GM11168 (cell line): ENCODE measurements around the gene PSD2.

Experiments used
- in situ Hi-C: fragments of 300-500 bp; cut with MboI; formaldehyde crosslinking; loops from one replicate; pipeline ENCODE4 v1.12.0; 2022; ENCODE audit warnings: low sequenced_read_pairs; ENCODE audit not compliant: unreplicated experiment

The PSD2 gene

DNA sequence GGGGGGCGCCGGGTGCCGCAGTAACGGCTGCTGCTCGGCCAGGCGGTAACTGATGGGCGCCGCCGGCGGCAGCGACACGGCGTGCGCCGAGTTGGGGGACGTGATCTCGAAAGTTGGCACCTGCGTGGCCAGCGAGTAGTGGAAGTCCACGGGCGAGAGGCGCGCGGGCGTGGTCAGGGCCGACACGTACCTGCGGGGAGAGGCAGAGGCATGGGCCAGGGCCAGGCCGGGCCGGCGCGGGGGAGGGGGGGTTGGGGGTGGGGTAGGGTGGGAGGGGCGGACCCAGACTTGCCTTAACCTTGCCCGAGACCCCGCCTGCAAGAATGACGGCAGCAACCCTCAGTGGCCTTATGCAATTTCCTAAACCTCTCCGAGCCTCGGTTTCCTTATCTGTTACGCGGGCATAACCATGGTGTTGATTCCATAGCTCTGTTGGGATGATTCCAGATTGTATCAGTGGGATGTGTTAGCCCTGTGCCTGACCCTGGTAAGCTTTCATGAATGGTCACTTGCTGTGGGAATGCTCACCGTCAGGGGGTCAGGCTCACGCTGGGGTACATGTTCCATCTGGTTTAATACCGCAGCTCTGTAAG is 53.0 kb downstream of the PSD2 start:
- in situ Hi-C loops: no loop called here

DNA sequence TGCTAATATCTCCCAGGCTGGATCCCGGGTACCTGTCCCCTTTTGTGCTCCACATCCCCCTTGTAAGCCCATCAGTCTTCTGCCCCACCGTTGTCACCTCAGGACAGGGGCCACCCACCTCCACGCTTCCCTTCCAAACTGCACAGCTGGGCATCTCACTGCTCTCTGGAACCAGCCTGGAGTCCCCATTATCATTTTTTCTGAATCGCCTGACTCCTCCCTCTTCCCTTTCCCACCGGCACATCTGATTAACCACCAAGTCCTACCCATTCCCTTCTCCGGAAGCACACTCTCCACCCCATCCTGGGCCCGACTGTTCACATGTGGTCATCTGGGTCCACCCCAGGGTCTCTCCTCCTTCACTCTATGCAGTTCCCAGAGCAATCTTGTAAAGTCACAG is 53.9 kb downstream of the PSD2 start:
- in situ Hi-C loops: no loop called here

DNA sequence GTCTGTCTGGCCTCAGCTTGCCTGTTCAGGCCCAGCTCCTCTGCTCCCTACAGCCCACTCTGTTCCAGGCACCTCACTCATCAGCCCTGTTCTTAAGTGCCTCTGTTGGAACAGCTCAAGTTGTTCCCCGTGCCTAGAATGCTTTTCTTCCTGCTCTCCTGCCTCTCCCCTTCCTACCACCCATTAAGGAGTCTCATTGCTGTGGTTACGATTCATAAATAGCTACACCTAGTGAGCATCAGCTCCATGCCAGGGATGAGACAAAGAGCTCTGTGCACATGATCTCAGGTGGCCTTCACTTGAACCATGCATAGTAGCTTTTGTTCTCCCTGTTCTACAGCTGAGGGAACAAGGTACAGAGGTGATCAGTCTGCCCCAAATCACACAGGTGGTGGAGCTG is 54.3 kb downstream of the PSD2 start:
- in situ Hi-C loops: no loop called here

DNA sequence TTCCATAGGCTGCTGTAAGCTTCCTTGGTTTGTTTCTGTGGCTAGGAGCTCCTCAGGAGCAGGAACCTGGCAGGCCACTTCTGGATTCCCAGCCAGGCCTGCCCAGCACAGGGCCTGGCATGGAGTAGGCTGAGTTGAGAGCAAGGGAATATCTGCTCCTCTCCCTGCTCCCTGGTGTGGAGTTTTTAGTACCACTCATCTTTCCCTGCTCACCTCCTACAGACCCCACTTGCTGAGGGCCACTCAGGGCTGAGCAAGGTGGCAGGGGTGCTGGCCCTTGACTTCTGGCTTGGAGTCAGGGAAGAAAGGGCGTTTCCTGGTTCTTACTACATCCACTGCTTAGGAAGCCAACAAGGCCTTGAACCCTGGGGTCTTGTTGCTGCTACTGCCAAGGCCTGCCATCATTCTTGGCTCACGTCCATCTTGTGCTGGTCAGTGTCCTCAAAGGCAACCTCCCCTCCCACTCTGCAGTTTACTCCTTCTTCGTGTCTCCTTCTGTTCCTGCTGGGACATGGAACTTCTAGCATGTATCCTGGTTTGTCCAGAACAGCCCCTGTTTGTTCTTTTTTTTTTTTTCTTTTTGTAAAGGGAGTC is 54.9 kb downstream of the PSD2 start:
- in situ Hi-C loops: no loop called here

DNA sequence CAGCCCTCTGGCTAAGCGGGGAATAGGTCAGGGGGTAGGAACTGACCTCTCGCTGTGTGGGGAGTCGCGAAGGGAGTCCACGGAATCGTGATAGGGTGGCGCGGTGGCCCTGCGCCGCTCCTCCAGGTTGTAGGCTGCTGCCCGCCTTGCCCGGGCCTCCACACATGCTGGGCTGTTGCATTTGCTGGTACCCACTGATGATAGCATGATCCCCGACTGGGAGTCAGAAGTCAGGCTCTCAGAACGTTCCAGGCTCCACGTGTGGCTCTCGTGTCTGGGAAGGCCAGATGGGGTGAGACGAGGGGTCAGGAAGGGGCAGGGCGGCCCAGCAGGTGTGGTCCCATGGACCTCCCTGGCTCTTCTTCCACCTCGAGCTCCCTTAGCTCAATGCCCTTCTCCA is 56.0 kb downstream of the PSD2 start:
- in situ Hi-C loops: no loop called here

DNA sequence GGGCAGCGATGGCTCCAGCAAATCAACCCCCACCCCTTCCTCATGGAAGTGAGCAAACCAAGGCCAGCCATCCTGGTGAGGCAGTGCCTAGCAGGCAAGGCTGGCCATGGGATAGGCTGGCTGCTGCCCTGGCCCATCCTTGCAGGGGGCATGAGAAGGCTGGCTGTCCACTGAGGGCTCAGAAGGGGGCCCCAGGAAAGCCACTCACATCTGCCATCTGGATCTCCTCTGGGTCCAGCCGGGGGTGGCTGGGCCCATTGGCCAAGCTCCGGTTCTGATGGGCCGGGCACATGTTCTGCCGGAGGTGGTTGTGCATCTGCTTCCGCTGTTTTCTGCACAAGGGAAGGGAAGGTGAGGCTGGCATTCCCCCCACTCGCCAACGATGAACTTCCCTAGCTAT is 57.1 kb downstream of the PSD2 start:
- in situ Hi-C loops: no loop called here

GRCh38 chr5:139854029-139854605 is 58.5 kb downstream of the PSD2 start:
- in situ Hi-C loops: no loop called here

DNA sequence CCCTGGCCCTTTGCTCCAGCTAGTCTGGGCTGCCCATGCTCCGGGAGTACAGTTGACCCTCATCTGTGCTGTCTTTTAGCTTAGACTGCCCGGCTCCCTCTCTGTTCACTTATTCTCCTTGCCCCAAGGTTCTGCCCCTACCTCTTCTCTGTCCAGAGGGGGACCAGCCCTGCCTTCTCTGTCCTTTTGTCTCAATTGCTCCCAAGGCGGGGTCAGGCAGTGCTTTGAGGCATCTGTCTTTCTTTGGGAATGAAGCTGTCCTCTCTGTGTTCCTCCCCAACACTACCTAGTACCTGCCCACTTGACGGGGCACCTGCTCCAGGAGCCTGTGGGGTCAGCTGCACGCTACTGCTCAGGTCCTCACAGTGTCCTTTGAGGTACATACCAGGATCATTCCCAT is 59.3 kb downstream of the PSD2 start:
- in situ Hi-C loops: no loop called here

- in situ Hi-C loops: no loop called here
Observed at GRCh38 chr5:139855451-139855850, 59.8 kb downstream of the PSD2 start.

DNA sequence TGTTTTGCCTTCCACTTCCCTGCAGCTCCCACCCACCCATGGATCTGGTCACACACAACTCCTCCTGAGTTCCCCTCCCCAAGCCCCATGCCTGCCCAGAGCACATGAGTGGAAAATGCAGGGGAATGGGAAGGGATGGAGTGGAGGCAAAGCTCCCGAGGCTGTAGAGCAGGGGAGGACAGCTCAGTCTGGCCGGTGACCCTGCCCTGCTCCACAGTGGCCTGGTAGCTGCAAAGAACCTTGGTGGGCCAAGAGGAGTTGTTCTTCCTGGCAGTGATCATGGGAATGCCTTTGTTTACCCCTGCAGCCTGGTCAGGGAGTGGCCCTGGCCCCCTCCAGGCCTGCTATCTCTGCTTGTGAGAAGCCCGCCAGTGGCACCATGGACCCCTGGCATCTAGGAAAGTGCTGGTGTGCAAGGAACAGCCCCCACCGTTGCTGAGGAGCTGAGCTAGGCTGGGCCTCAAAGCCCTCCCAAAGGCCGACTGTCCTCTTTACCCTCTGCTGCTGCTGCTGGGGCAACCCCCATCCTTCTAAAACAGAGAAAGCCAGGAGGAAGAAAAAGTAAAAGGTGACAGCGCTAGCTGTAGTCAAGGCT is 60.4 kb downstream of the PSD2 start:
- in situ Hi-C loops: no loop called here

GRCh38 chr5:139856714-139857113 is 61.1 kb downstream of the PSD2 start:
- in situ Hi-C loops: no loop called here

- in situ Hi-C loops: no loop called here
Observed at GRCh38 chr5:139859013-139859412, 63.4 kb downstream of the PSD2 start.

GRCh38 chr5:139861021-139861888 is 65.6 kb downstream of the PSD2 start:
- in situ Hi-C loops: no loop called here

DNA sequence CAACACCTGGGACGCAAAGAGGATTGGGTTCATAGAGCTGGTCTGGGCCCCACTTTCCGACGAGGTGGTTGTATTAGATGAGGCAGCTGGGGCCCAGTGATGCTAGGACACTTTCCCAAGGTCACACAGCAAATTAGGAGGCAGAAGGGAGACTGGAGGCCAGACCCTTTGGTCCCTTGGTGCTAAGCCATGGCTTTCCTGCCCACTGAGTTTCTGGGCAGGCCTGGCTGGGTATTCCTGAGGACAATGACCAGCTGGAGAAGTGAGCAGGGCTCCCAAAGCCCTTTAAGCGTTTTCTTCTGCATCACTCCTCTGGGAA is 66.2 kb downstream of the PSD2 start:
- in situ Hi-C loops: no loop called here

DNA sequence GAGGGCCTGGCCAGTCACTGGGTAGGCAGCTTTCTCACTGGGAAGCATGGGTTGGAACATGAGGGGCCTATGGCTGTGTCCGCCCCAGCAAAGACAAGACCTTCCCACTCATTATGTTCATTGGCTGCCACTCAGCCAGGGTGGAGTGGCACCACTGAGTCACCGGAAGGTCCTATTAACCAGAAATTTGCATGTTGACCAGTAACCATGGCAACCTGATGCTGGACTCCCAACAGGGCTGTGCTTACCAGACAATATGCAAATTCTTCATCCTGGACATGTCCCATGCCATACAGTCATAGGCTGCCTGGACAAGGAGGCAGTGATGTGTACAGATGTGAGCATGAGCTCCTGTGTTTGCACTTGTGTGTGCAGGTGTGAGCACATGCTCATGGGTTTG is 66.7 kb downstream of the PSD2 start:
- in situ Hi-C loops: no loop called here

GRCh38 chr5:139862803-139863202 is 67.2 kb downstream of the PSD2 start:
- in situ Hi-C loops: no loop called here

DNA sequence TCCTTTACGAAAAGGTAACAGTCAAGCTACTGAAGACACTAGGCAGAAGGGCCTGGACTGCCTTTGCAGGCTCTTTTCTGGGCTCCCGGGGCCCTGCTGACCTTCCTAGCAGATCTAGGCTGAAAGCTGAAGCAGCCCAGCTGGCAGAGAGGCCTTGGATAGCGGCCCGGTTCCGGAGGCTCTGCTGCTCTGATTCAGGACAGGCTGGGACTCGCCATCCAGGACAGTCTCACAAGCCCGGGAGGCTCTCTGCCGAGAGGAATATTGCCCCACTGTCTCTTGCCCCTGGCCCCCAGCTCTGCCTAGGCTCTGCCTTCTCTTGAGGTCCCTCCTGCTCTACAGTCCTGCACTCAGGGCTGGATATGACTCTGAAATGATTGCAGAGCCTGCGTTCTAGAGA is 67.8 kb downstream of the PSD2 start:
- in situ Hi-C loops: no loop called here

- in situ Hi-C loops: no loop called here
Observed at GRCh38 chr5:139863855-139864558, 68.4 kb downstream of the PSD2 start.

DNA sequence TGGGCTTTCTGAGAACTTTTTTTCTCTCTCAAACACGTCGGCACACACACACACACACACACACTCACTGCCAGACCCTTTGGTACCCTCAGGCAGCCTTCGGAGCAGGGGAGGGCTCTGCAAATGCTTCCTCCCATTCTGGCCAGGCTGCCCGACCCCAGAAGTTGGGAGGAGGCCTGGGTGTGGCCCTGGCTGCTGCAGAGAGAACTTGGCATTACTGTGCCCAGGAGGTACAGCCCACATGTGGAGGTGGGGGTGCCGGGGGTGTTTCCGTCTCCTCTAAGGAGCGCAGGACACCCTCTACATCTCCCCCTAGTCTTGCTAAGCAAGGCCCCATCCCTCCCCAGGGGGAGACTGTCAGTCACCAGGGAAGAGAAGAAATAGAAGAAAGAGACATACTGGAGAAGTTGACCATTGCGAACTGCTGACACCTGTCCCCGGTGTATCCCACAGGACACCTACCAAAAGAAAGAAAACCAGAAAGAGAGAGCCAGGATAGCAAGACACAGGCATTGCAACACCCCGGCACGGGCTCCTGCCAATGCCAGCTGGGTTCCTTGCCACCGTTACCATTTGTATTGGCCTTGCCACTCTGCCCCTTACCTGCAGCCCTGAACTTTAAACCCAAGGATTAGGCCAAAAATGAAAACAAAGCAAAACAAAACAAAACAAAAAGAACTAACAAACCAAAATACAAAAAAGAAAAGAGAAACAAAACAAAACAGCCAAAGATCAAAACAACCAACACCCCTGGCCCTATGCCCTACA is 69.3 kb downstream of the PSD2 start:
- in situ Hi-C loops: no loop called here

- in situ Hi-C loops: no loop called here
Observed at GRCh38 chr5:139867109-139867508, 71.5 kb downstream of the PSD2 start.
